Activated CD8-positive, alpha-beta memory T cell treated with anti-CD3 and anti-CD28 coated beads, Interleukin-2, amount 50 U/mL, for 4 hours (primary cell): ENCODE results near the gene MIB2.
"Not testable (repeated sequence)": the region's sequence is repeated elsewhere in the genome, so short reads cannot be mapped to it uniquely, and the experiment has no call there.

Experiments
- DNase-seq: peaks from one replicate; pipeline ENCODE4 v3.0.0-alpha.2; 2020

MIB2 gene

DNA sequence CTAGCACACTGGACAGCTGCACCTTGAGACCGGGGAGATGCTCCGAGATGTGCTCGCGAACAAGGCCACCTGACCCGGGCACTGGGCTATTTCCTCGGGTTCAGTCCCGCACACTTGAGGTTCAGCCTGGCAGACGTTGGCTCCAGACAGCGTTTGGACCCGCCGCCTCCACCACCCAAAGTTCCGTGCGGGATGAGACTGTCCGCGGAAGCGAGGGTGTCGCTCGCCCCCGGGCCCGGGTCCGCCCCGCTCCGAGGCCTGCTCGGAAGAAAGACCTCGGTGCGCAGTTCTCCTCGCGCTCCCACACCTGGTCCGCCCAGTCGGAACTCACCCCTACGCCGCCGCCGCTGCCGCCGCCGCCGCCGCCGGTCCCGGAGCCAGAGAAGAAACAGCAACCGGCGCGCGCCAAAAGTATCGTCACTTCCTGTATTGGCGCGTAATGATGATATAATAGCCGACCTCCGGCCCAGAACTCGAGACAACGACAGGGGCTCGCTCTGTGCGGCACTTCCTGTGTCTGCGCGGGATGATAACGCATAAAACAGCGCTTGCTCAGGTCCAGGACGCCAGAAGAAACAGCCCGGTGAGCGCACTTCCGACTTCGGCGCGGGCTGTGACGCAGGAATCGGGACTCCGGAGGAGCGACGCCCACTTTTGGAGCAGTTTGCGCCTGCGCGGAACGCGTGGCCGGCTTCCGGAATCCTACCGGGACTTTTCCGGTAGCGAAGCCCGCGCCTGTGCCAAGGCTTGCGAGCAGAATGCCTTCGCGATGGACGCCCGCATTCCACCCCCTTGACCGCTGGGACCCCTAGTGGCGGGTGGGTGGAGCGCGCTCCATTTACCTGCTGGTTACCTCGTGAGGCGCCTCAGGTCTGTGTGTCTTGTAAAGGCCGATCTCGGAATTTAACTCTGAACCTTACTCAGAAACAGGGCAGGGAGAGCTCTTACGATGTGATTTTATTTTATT, 43.6 kb downstream of the MIB2 start, which contains the start of gene CDK11B:
CDK11B (minus strand) TSS at position 422 of the 967 bp plus-strand sequence. CDS start 1,519 bp downstream, outside the sequence.
- peak; percentile 93 for DNase-seq

DNA sequence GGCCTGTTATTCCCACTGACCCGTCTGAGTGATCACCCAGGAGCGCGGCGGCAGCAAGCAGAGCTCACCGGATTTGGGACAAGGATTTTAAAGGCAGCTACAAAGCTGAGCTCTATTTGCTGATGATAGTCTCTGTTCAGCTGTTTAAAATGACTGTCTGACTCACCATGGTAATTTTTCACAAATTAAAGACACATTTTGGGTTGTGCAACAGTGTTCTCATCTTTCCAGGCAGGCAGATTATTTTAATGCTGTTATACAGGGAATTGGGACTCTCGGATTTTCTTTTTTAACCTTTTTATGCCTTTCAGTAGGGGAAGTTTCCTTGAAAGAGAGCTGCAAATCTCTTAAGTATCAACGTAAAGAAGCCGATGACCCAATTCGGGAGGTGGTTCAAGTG, 47.1 kb downstream of the MIB2 start:
- not testable (repeated sequence) for DNase-seq

DNA sequence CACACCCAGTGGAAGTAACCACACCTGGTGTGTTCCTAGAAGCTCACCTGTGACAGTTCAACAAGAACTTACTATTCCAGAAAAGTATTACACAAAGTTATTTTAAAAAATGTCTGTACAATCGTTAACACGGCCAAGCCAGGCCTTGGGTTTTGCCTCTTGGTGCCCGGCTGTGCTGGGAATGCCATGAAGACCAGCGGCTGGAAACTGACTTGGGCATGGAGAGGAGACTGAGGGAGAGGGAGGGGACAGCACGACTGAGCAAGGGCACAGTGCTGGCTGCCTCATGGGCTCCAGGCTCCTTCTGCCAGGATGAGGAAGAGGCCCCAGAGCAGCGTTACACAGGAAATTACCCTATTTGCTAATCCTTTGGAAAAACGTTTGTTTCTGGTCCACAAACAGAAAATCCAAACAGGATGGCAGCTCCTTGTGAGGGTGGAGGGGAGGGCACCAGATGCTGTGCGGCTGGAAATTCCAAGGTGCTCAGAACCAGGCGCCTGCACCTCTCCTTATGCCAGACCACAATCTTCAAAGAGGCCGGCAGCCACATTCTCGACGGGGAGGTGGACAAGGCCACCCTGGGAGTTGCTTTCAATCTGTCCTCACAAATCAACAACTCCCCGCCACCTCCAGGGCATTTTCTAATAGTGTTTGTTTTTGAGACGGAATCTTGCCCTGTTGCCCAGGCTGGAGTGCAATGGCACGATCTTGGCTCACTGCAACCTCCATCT, 47.7 kb downstream of the MIB2 start:
- DNase-seq, result not testable (repeated sequence)

DNA sequence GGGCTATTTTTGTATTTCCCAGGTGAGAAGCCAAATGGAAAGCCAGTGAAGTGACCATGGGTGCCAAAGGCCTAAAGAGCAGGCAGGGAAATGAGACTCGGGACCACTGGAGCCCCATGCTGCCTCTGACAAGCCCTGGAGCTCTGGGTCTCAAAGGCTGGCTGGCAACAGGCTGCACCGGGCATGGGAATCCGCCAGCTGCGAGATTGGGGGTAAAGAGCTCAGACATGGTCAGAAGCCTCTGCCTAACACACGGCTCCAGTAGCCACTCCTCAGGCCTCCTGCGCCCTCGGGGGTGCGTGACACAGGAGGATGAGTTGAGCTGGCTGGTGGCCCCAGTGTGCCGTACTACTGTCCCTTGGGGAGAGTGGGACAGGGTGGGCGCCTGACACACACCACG, 49.0 kb downstream of the MIB2 start:
- DNase-seq, result not testable (repeated sequence)

DNA sequence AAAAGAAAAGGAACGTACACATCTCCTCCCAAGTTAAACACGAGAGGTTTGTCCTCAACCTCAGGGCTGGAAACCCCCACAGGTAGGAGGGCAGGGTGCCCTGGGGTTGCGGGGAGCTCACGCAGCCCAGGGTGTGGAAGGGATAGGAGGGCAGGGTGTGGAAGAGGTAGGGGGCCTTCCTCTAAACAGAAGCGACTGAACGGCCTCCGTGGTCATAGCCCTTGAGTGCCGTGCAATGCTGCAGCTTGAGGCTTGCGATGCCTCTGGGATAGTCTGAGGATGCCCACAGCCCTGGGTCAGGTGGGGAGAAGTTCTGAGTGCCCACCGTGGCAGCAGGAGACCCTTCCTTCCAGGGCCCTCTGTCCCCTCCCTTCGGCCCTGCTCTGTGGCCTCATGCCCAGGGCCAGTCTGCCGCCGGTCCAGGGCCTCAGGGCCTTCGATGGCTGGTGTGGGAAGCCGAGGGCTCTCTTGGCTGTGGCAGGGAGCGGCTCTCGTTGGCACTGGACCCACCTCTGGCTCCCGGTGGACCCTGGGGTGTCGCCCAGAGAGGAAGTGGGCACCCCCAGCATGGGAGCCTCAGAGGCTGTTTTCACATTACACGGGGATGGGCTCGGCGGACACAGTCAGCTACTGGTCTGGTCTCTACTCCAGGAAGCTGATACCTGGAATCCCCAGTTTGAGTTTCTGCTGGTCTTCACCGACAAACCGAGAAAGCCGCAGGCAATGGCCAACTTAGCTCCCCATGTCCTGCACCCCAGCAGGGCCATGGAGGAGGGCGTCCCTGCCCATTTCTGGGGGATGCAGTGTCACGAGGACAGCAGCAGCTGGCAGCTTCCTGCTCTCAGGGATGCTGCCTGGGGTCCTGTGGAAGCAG, 49.9 kb downstream of the MIB2 start:
- DNase-seq, result no peak

DNA sequence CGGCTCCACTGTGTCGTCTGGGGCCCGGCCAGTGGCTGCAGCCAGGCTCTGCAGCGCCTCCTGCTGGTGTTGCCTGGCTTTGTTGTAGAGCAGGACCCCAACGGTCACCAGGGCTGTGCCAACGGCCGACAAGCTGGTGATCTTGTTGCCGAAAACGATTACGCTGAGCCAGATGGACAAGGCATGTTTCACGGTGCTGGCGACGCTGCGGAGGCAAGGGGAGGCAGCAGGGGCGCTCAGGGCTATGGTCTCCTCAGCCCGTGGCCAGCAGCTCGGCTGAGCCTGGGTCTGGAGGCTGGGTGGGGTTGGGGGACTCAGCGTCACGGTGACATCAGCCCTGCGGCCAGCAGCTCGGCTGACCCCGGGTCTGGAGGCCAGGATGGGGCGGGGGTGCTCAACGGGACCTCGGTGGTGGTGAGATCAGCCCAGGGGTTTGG, 50.5 kb downstream of the MIB2 start:
- peak; percentile 34 for DNase-seq

DNA sequence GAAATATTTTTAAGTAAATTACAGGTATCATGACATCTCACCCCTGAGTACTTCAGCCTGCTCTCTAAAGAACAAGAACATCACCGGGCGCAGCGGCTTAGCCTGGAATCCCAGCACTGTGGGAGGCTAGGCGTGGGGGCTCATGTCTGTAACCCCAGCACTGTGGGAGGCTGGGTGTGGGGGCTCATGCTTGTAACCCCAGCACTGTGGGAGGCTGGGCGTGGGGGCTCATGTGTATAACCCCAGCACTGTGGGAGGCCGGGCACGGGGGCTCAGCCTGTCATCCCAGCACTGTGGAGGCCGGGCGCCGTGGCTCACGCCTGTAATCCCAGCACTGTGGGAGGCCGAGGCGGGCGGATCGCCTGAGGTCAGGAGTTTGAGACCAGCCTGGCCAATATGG, 51.2 kb downstream of the MIB2 start:
- no peak for DNase-seq

DNA sequence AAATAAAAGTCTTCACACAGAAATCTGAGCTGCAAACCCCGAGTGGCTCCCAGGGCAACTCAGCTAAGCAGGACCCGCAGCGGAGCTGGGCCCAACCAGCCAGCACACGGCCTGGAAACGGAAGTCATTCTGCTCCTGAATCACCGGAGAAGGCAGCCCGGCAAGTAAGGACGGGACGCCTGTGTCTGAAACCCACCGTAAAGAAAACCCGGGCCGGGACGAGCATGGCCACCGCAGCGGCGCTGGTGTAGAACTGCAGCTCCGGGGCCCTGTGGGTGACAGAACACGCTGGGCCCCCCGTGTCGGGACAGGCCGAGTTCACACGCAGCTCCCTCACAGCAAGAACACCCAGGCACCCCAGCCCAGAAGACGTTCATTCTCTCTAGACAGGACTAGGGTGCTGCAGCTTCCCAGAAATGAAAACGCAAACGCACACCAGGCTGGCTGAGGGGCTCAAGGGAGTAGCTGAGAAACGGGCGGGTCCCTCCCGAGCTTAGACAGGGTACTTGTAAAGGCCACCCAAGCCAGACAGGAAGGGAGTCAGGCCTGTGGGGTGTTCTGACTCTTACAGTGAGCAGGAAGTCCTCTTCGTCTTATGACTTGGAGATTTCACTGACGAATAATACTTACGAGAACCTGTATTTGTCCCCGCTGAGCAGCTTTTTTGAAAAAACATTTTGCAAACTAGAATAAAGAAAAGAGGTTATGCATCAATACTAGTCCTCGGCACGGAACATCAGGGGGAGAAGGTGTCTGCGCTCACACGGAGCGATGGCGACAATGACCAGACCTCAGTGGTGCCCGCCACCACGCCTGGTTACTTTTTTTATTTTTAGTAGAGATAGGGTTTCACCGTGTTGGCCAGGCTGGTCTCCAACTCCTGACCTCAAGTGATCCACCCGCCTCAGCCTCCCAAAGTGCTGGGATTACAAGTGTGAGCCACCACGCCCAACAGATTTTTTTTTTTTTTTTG, 54.5 kb downstream of the MIB2 start:
- DNase-seq, result no peak

DNA sequence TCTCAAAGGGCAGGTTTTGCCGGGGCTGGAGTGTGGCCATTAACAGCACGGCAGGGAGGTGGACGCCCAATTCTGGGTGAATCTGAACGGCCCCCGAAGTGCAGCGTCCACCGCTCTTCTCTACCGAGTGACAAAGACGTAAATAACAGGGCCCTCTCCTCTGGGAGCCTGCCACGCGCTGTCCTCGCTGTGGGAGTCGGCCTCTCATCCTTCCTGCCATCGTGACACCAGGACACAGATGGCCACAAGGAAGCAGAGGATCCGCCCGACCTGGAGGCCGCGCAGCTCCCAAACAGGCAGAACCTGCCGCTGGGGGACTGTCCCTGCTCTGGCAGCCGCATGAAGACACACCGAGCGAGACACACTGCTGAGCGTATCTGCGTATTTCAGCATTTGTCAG, 55.6 kb downstream of the MIB2 start:
- no peak for DNase-seq

DNA sequence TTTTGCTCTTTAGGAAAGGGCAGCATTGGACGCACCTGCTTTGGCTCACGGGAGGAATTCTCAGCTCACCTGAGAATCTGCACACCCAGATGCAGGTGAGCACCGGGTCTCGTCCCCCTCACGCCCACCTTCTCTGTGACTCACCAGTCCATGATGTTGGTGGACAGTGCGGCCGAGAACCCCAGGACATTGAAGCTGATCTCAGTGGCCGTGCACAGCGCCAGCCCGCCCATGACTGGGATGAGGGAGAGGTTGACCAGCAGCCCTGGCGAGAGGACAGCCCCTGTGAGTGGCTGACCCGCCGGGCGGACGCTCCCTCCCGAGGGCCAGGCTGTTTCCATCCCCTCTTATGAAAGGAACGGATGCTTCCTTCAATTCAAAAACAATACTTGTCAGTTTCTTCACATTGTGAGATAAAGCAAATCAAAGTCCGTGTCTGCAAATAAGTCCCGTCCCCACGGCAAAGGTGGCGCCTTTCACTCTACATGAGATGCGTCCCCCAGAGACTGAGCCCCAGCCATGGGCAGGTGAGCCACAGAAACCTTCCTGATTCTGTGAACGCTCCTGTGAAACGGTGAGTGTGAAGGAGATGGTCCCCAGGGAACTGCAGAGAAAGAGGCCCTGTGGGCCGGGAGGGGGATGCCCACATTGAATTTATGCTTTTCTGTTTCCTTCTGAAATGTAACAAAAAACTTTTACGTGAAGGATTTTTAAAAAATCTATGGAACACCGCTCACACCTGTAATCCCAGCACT, 56.2 kb downstream of the MIB2 start:
- no peak for DNase-seq

DNA sequence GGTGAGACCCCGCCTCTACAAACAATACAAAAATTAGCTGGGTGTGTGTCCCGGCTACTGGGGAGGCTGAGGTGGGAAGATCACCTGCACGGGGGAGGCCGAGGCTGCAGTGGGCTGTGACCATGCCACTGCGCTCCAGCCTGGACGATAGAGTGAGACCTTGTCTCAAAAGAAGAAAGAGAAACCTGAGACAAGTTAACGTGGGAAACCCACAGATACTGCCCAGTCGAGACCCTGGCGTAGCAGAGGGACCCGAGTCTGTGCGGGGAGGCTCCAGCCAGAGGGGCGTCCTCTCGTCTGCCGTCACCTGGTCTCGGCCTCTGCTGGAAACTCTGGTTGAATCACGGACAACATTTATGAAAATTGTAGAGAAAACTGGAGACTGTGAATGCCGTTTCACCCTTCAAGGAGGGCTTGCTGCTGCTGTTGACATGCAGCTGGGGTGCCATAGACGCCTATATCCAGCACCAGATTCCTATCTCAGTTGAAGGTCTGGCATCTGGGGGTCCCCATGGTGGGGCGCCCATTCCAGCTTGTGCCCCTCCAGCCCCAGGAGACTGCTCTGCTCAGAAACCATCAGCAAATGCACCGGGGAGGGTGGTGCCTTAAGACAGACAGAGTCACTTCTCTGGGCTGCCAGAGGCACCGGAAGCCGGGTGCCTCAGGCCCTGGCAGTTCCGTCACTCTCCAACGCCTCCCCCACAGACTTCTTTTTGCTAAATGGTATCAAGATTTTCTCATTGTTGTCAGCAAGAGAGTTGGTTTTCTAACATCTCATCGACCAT, 57.1 kb downstream of the MIB2 start:
- DNase-seq, result no peak

DNA sequence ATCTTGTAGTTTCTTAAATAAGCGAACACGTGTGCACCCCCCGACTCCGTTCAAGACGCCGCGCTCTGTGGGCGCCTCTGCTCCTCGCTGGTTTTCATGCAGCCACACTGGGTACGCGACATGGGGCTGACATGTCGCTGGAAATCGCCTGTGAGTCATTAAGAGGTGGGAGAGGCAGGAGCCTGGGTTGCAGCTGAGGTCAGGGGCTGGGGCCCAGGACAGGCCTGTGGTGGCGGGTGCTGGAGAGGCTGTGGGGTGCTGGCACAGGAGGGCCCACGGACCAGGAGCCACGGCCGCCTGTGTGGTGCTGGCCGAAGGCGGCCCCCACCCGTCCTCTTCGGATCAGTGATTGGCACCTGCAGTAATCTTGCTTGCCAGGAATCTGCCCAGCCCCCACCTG, 59.5 kb downstream of the MIB2 start:
- not testable (repeated sequence) for DNase-seq

DNA sequence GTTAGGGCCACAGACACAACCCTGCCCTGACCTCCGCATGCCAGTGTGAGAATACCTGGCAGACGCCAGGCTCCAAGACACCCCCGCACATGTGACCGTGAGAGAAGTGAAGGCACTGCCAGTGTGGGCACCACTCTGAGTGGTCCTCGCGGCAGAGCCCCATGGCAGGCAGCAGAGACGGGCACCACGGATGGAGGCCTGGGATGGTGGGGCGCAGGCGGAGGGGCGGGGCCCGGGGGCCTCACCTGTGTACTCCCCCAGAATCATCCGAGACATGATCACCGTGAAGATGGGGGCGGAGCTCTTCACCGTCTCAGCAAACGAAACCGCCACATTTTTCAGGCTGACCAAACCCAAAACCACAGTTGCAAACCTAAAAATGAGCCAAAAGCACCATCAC, 59.9 kb downstream of the MIB2 start:
- not testable (repeated sequence) for DNase-seq

DNA sequence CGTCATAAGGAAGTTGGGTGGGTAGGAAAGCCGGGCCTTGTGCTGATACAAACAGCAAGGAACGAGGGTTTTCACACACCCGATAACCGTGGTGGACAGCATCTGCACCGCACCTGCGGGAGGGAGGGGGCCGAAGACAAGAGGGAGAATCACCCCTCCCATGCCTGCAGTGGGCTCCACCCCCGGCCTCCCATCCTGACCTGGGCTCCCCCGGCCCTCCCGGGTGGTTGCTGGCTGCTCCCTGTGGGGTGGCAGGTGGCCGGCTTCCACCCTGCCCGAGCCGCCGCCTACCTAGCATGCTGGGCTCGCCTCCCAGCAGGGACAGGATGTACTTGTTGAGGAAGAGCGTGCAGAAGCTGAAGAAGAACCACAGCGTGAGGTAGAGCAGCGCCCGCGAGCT, 60.8 kb downstream of the MIB2 start:
- DNase-seq, result not testable (repeated sequence)

DNA sequence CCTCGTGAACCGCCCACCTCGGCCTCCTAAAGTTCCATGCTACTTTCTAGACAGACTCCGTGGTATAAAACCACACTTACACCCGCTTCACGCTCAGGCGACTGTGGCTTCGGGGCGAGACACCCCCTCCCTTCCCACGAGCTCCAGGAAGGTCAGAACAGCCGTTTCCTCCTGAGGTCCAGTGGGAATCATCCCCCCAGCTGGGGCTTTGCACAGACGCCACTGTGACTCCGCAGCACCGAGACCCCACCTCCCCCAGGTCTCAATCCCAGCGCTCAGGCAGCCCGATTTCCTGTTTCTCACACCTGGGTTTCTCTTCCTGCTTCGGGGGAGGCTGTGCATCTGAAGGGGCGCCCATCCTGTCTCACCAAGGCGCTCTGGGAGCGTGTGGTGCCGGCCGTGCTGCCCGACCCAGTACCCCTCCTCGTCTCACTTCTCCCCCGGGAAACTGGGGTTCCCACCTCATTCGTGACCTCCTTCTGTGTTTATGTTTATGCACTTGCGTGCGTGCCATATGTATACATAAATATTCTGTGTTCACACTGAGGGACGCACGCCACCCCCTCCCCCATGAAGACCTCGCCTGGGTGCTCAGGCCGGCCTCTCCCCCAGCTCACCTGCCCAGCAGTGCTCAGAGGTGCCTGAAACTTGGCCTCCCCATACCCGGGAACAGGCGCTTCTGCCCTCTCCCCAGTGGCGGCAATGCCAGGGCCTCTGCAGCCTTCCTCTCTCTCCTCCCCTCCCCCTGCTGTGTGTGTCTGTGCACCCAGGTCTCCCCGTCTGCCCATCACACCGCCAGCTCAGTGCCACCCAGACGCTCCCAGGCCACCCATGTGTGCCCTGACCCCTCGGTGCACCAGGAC, 62.6 kb downstream of the MIB2 start:
- DNase-seq, result peak; percentile 38

DNA sequence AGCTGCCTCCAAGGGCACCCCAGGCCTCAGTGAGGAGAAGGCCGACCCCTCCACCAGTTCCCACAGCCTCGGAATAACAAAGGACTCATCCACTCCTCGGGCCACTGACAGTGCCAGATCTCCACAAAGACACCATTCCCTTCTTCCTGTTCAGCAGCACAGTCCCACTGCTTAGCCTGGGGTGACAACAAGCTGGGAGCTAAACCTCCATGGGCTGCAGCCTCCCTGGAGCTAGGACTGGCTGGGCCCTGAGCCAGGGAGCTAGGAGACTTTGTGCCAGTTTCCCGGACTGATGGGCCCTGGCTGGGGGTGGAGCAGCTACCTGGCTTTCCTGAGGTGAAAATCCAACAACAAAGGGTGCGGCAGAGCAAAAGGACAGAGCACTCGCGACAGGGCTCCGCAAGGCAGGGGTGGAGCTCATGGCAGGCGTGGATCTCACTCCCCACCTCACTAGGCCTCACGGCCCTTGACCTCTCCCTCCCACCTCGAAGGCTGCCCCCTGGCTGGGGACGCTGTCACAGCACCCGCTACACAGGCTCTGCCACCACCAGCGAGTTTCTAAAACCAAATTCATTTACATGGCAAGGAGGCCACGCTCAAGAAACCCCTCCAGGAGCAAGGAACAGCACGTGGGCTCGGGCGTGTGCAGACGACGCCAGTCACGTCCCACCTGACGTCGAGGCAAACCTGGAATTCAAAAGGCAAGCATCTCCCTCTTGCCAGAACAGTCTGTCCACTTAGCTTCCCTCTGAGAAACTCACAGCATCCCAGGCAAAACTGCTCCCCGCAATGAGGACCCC, 63.5 kb downstream of the MIB2 start:
- DNase-seq, result no peak
